OCI-LY1 (cell line): ENCODE data around the gene ZBTB7A.

Source experiments
- EZH2 ChIP-seq: fragments of 200-600 bp; sonication (generic), shearing (Covaris generic); IDR thresholded peaks from 2 replicates; pipeline ENCODE4 v1.8.0; 2017; ENCODE audit warnings: borderline replicate concordance, mixed run types, mild to moderate bottlenecking, antibody characterized with exemption, low read length, moderate library complexity, mixed read lengths
- TF ChIP-seq, protein P1 (sequence below): fragments of 200-600 bp; sonication (generic), shearing (Covaris generic); IDR thresholded peaks from 2 replicates; pipeline ENCODE4 v1.5.1; 2017; ENCODE audit warnings: mild to moderate bottlenecking, antibody characterized with exemption, low read length, moderate library complexity, mixed read lengths

DNA sequence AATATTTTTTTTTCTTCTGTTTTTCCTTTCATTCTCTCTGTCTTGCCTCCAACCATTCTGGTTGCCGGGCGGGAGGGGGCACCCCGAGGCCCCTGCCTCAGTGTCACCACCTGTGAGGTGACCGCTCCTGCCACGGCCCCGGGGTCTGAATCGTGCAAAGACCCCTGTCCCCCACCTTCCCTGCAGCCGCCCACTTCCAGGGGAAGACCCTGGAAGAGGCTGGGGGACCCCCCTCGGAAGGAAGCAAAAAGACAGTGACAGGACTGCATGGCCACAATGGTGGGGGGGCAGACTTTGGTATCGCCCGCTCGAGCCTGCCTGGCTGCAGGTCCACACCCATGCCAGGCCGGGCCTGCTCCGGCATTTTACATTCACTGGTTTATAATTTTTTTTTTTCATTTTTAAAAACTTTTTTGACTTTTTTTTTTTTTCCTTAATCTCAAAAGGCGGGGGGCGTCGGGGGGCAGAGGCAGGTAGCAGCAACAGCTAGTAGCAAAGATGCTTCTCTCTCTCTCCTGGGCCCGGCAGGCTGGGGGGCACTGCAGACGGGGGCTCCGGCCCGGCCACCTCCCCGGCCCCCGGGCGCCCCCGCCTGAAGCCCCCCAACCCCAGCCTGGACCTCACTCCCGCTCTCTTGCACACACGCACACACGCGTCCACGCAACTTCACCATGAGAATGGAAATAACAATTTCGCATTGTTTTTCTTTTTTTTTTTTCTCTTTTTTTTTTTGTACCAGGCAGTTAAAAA lies 22.6 kb downstream of the ZBTB7A start:
- TF ChIP-seq, protein P1, sequence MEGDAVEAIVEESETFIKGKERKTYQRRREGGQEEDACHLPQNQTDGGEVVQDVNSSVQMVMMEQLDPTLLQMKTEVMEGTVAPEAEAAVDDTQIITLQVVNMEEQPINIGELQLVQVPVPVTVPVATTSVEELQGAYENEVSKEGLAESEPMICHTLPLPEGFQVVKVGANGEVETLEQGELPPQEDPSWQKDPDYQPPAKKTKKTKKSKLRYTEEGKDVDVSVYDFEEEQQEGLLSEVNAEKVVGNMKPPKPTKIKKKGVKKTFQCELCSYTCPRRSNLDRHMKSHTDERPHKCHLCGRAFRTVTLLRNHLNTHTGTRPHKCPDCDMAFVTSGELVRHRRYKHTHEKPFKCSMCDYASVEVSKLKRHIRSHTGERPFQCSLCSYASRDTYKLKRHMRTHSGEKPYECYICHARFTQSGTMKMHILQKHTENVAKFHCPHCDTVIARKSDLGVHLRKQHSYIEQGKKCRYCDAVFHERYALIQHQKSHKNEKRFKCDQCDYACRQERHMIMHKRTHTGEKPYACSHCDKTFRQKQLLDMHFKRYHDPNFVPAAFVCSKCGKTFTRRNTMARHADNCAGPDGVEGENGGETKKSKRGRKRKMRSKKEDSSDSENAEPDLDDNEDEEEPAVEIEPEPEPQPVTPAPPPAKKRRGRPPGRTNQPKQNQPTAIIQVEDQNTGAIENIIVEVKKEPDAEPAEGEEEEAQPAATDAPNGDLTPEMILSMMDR: no peak
- no peak for TF ChIP-seq EZH2
